HFF-Myc (cell line): ENCODE measurements around the gene CUBN.
A peak's percentile ranks its signal among the peaks of the same experiment; 100 is the strongest.

ENCODE experiments used
- DNase-seq: peaks from one replicate; pipeline ENCODE4 v3.0.0-alpha.2; 2011; ENCODE audit warnings: low read depth; ENCODE audit errors: extremely low read depth
- H3K4me3 ChIP-seq: replicated peaks from 2 replicates; pipeline ENCODE4 v1.5.1; 2011; ENCODE audit warnings: low read depth, mild to moderate bottlenecking, control low read depth, low read length
- TF ChIP-seq, protein P1 (sequence below): IDR thresholded peaks from 2 replicates; pipeline ENCODE4 v1.5.1; 2012; ENCODE audit warnings: mild to moderate bottlenecking, low read depth, low read length, control low read depth; ENCODE audit errors: missing control alignments

CUBN gene

DNA sequence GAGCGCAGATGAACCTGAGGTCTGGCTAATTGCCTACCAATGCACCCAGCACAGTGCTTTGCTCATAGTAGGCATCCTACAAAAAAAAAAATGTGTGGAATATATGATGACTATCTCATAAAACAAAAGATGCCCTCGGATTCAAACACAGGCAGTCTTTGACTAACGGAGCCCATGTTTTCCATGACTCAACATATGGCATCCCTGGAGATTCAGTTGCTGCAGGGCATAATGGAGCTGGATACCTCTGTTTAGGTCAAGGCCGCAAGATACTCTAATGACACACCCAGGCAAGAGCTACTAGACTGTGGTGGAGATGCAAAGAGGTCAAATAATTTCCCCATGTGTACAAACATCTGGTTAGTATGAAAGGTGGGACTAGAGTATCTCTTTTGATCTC is 16.3 kb downstream of the CUBN start:
- no peak overlapping the region for H3K4me3 ChIP-seq
- DNase-seq = no peak
- TF ChIP-seq, protein P1, sequence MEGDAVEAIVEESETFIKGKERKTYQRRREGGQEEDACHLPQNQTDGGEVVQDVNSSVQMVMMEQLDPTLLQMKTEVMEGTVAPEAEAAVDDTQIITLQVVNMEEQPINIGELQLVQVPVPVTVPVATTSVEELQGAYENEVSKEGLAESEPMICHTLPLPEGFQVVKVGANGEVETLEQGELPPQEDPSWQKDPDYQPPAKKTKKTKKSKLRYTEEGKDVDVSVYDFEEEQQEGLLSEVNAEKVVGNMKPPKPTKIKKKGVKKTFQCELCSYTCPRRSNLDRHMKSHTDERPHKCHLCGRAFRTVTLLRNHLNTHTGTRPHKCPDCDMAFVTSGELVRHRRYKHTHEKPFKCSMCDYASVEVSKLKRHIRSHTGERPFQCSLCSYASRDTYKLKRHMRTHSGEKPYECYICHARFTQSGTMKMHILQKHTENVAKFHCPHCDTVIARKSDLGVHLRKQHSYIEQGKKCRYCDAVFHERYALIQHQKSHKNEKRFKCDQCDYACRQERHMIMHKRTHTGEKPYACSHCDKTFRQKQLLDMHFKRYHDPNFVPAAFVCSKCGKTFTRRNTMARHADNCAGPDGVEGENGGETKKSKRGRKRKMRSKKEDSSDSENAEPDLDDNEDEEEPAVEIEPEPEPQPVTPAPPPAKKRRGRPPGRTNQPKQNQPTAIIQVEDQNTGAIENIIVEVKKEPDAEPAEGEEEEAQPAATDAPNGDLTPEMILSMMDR = no peak

DNA sequence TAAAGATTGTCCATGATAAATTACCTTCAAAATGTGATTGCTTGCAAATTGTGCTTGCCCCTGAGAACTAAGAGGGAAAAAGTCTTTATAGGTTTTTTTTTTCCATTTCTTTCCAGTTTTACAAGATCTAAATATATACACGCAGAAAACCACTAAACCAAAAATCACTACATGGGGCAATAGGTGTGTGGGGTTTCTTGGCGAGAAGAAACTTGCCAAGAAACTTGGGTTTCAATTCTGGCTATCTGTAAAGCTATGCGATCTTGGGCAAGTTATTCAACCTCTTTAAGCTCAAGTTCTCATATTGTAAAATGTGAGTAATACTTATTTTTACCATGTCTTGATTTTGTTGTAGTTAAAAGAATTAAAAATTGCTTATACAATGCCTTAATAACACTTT is 17.0 kb downstream of the CUBN start:
- H3K4me3 ChIP-seq = no peak overlapping the region
- DNase-seq = no peak
- TF ChIP-seq, protein P1 = no peak

DNA sequence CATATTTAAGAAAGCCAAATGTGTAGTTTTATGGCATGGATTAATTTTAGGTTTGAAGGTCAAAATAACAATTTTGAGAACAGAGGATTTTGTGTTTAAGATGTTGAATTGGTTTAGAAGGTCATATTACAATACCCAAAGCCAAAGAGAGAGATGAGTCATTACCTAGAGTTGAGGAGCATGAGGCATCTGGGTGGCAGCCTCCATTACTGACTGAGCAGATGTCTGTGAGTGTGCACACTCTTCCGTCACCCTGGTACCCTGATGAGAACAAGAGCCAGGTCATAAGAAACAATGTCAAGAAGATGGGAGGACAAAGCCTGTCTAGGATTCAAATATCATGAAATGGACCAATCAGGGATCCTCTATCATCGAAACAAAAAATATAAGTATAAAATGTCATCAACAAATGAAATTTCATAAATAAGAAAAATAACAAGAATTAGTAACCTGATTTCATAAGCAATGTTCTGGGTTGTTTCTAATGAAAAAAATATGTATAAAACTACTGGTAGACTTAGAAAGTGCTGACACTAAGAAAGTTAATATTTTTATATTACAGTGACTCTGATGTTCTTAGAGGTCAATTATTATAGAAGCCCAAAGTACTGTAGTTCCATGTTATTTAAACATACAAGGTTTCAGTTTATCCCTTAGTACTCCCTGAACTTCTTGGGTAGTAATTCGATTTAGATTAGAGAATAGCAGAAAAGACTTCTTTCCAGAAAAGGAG is 20.0 kb downstream of the CUBN start:
- no peak overlapping the region for H3K4me3 ChIP-seq
- TF ChIP-seq, protein P1 = no peak
- peak; percentile 79 for DNase-seq

DNA sequence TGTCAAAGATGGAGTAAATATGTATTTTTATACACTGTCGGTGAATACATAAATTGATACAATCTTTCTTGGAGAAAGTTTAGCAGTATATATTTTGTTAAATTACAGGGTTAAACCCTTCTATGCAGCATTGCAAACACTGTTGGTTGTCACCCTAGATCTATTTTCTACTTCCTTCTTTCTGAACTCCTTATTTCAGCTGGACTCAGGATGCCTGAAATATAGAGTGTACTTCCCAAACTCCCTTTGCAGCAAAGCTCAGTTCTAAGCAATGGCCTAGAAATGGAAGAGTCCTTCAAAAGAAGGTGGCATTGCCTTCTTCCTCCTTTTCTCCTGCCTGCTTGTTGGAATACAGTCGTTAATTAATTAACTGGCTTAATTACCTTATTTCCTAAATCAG is 20.6 kb downstream of the CUBN start:
- no peak overlapping the region for H3K4me3 ChIP-seq
- TF ChIP-seq, protein P1 = no peak
- DNase-seq = no peak

DNA sequence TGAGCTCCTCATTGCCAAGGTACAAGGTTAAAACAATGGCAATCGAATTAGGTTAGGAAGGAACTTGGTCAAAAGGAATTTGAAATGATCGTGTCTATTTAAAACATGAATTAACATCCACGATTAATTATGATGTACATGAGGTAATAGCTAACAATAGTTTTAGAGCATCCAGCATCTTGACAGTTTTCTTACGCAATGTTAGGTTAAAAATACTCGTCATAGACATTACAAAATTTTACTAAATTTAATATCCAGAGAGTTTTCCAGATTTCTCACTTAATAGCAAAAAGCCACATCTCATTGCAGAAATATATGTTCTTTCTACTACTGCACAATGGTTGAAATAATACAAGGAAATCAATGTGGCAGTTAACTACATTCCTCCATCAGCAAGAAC is 22.6 kb downstream of the CUBN start:
- H3K4me3 ChIP-seq = no peak overlapping the region
- DNase-seq = no peak
- TF ChIP-seq, protein P1 = no peak

DNA sequence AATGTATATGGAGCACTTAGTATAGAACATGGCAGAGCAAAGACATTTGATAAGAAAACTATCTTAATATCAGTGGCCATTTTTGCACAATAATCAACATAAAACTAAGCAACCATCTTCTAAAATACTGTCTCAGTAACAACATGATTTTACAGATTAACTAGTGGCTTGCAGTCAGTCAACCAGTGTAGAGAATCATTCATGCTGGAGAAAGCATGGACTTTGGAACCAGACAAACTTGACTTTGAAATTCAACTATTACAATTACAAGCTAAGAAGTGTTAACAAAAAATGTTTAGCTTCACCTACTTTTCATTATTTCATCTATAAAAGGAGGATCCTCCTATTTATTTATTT is 27.7 kb downstream of the CUBN start:
- no peak overlapping the region for H3K4me3 ChIP-seq
- TF ChIP-seq, protein P1 = no peak
- no peak for DNase-seq
